Endothelial cell of umbilical vein (primary cell): ENCODE measurements around the gene SNIP1. TPM values are rescaled to one million over a fixed set of nuclear protein-coding genes. Genes with fewer than 3 reads are reported as not detected.

Source experiments
- BruUV-seq: library from RNA; stranded (reverse); fragments of 400-500 nt; replicated peaks from 2 replicates; lab custom pipeline; 2021; lab: Mats Ljungman, UMichigan
- CTCF ChIA-PET: fragments of 300-600, 350-600 bp; sonication (Branson Sonifier 250); formaldehyde crosslinking; loops from one replicate; lab custom pipeline; 2021; ENCODE audit warnings: antibody characterized with exemption, inconsistent platforms; lab: Charles Lee
- POLR2A ChIA-PET: fragments of 300-600, 350-600 bp; sonication (Branson Sonifier 250); formaldehyde crosslinking; loops from one replicate; lab custom pipeline; 2021; ENCODE audit warnings: antibody characterized with exemption, inconsistent platforms; lab: Charles Lee
- DNase-seq: peaks from one replicate; pipeline ENCODE4 v3.0.0-alpha.2; 2011; ENCODE audit warnings: low read depth, low spot score
- FAIRE-seq: peaks from 2 replicates; lab custom pipeline; 2011; peaks lifted over from hg19 to GRCh38; lab: Jason Lieb, UNC
- H2AFZ ChIP-seq: 2 replicates; pipeline ENCODE4 v1.6.0; 2012; ENCODE audit warnings: low read depth, low read length, control low read depth, inconsistent platforms
- H3K27ac ChIP-seq: 2 replicates; pipeline ENCODE4 v1.5.1; 2011; ENCODE audit warnings: low read depth, mild to moderate bottlenecking, control low read depth, low read length, moderate library complexity; ENCODE audit not compliant: insufficient read depth
- H3K27me3 ChIP-seq, 2 experiments: 2 replicates each; pipeline versions ENCODE4 v1.6.0 to v1.6.1; 2011; ENCODE audit warnings: low read length in 2 of 2, mixed read lengths in 1 of 2; ENCODE audit not compliant: control insufficient read depth in 2 of 2, insufficient read depth in 2 of 2
- H3K36me3 ChIP-seq, 2 experiments: 2 replicates in 1 of 2; 3 replicates in 1 of 2; pipeline ENCODE4 v1.5.1; 2011; ENCODE audit warnings: low read length in 2 of 2, mild to moderate bottlenecking in 1 of 2, moderate library complexity in 1 of 2; ENCODE audit not compliant: control insufficient read depth in 2 of 2, insufficient read depth in 2 of 2; ENCODE audit errors: extremely low read depth in 1 of 2
- H3K4me1 ChIP-seq: 3 replicates; pipeline ENCODE4 v1.5.1; 2011; ENCODE audit warnings: mild to moderate bottlenecking, low read length; ENCODE audit not compliant: control insufficient read depth, insufficient read depth; ENCODE audit errors: extremely low read depth
- H3K4me2 ChIP-seq: 2 replicates; pipeline ENCODE4 v1.6.1; 2011; ENCODE audit warnings: low read length, control low read depth, mixed read lengths; ENCODE audit not compliant: insufficient read depth
- H3K4me3 ChIP-seq, 3 experiments: fragments of 200-600 bp in 1 of 3; sonication (generic), shearing (Covaris generic) in 1 of 3; replicated peaks in 1 of 3; 2 replicates each; pipeline ENCODE4 v1.5.1; 2011 to 2016; ENCODE audit warnings: control low read depth in 3 of 3, low read length in 3 of 3, mild to moderate bottlenecking in 2 of 3, inconsistent platforms in 1 of 3, low read depth in 1 of 3, moderate library complexity in 1 of 3; ENCODE audit not compliant: insufficient read depth in 1 of 3
- H3K79me2 ChIP-seq: 2 replicates; pipeline ENCODE4 v1.6.0; 2012; ENCODE audit warnings: low read length, inconsistent platforms; ENCODE audit not compliant: control insufficient read depth, insufficient read depth
- H3K9ac ChIP-seq: replicated peaks from 2 replicates; pipeline ENCODE3; 2011; ENCODE audit warnings: low read length, control low read depth; ENCODE audit not compliant: insufficient read depth; ENCODE audit errors: extremely low read depth
- H3K9me1 ChIP-seq: replicated peaks from 3 replicates; pipeline ENCODE4 v1.6.0; 2011; ENCODE audit warnings: mild to moderate bottlenecking, low read length; ENCODE audit not compliant: control insufficient read depth, insufficient read depth; ENCODE audit errors: extremely low read depth
- H3K9me3 ChIP-seq: replicated peaks from 2 replicates; pipeline ENCODE4 v1.5.1; 2012; ENCODE audit warnings: low read length, inconsistent platforms; ENCODE audit not compliant: control insufficient read depth, insufficient read depth
- H4K20me1 ChIP-seq: replicated peaks from 2 replicates; pipeline ENCODE3; 2011; ENCODE audit warnings: mild to moderate bottlenecking, low read length; ENCODE audit not compliant: control insufficient read depth, insufficient read depth; ENCODE audit errors: extremely low read depth
- CTCF ChIP-seq, 2 donors: IDR thresholded peaks; 1 replicate in 1 of 2; 2 replicates in 1 of 2; pipeline ENCODE4 v1.5.1; 2011; ENCODE audit warnings: low read length in 2 of 2, mild to moderate bottlenecking in 2 of 2, moderate library complexity in 2 of 2, control low read depth in 1 of 2, inconsistent platforms in 1 of 2, low read depth in 1 of 2; ENCODE audit not compliant: insufficient read depth in 1 of 2; ENCODE audit errors: extremely low read depth in 1 of 2
- EZH2 ChIP-seq: IDR thresholded peaks from 2 replicates; pipeline ENCODE4 v1.6.1; 2012; ENCODE audit warnings: borderline replicate concordance, low read depth, mild to moderate bottlenecking, moderate library complexity, low read length, inconsistent platforms; ENCODE audit not compliant: severe bottlenecking
- FOS ChIP-seq: IDR thresholded peaks from 2 replicates; pipeline ENCODE4 v1.6.1; 2011; ENCODE audit warnings: mild to moderate bottlenecking, low read length, moderate library complexity, borderline replicate concordance; ENCODE audit not compliant: insufficient read depth
- GATA2 ChIP-seq: IDR thresholded peaks from 2 replicates; pipeline ENCODE4 v1.7.0; 2011; ENCODE audit warnings: low read depth, mild to moderate bottlenecking, moderate library complexity, mixed read lengths, low read length; ENCODE audit not compliant: insufficient read length, insufficient read depth
- MYC ChIP-seq: IDR thresholded peaks from one replicate; pipeline ENCODE4 v1.6.1; 2011; ENCODE audit warnings: mild to moderate bottlenecking, low read depth, low read length
- POLR2A ChIP-seq: IDR thresholded peaks from 2 replicates; pipeline ENCODE4 v1.6.1; 2012; ENCODE audit warnings: low read depth, mild to moderate bottlenecking, control low read depth, low read length
- POLR2AphosphoS5 ChIP-seq: IDR thresholded peaks from 2 replicates; pipeline ENCODE4 v1.6.1; 2012; ENCODE audit warnings: low read depth, mild to moderate bottlenecking, control low read depth, low read length, moderate library complexity; ENCODE audit not compliant: insufficient read depth
- dilution Hi-C: fragments of 300-500 bp; cut with MboI; formaldehyde crosslinking; loops from one replicate; pipeline ENCODE4 v1.15.0; 2019; ENCODE audit warnings: low sequenced_read_pairs; ENCODE audit not compliant: extremely low pct_ligation_motif_present
- intact Hi-C: fragments of 100-400 bp; cut with micrococcal nuclease; formaldehyde crosslinking; loops from one replicate; pipeline ENCODE4 v1.10.0; 2022
- polyA plus RNA-seq, 4 experiments: library from polyadenylated mRNA; depleted of rRNA in 3 of 4; stranded (reverse) in 3 of 4; unstranded in 1 of 4; fragments of >200 nt; gene quantifications; 2 replicates each; pipeline versions ENCODE4 v1.2.1 to v1.2.3, GENCODE V29; 2011 to 2012; ENCODE audit warnings: missing spikeins in 1 of 4
- total RNA-seq: library from RNA; stranded (reverse); gene quantifications from 2 replicates; pipeline ENCODE4 v1.2.3, GENCODE V29; 2021
- TF ChIP-seq, protein P1 (sequence below): IDR thresholded peaks from 2 replicates; pipeline ENCODE4 v1.6.1; 2011; ENCODE audit not compliant: insufficient read depth, insufficient read length

The SNIP1 gene
- total and polyA plus RNA-seq, 2 donors (not counting 3 experiments of a cell fraction or from before 2014, with no cell fraction given), result 3.7 to 18.4 TPM

- BruUV-seq, result TSS peak; percentile 95
- peak overlapping the region; percentile 97 for H3K4me2 ChIP-seq
- peak overlapping the region; percentile 99 for H2AFZ ChIP-seq
- H3K27ac ChIP-seq, result peak overlapping the region; percentile 87
- peak overlapping the region; percentile 72 to 81 (median 80) for H3K4me3 ChIP-seq
- H3K36me3 ChIP-seq, result peaks cover 3 to 5% of the 10 kb centered on the region in 2 experiments
- H3K4me1 ChIP-seq, result peaks cover 15% of the 10 kb centered on the region
- DNase-seq (no peak), FAIRE-seq (no peak)
- no peaks in the 10 kb centered on the region for H3K9me3 ChIP-seq
- intact Hi-C loops (loop anchor here (2.0 kb wide), 1 partner anchor 37 kb away; no protein-coding TSS in a partner anchor), dilution Hi-C loops (no loop called here)
- H3K9me1 ChIP-seq, result no peaks in the 10 kb centered on the region
- H3K27me3 ChIP-seq, result no peaks in the 10 kb centered on the region
- peaks cover 18% of the 10 kb centered on the region for H3K79me2 ChIP-seq
- no peaks in the 10 kb centered on the region for H4K20me1 ChIP-seq
- H3K9ac ChIP-seq, result peak overlapping the region; percentile 93
- ChIA-PET CTCF (interaction anchor here (0.7 to 2.5 kb wide), 32 partner anchors 9 to 1320 kb away, joined by 3 to 26 read pairs (median 6); partner anchors contain the start of genes DNALI1 and SNIP1), POLR2A (interaction anchor here (0.6 to 1.1 kb wide), 2 partner anchors 9 to 38 kb away, joined by 3 to 5 read pairs; partner anchors contain the start of gene SNIP1)
- no peak for TF ChIP-seq GATA2
- no peak for TF ChIP-seq EZH2
- TF ChIP-seq FOS, result no peak
- TF ChIP-seq MYC, result no peak
- TF ChIP-seq, protein P1, sequence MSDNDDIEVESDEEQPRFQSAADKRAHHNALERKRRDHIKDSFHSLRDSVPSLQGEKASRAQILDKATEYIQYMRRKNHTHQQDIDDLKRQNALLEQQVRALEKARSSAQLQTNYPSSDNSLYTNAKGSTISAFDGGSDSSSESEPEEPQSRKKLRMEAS, result no peak
- no peak for TF ChIP-seq CTCF (IDR thresholded peaks at IDR 0.05; ENCODE audit: extremely low read depth in 1 of 2, insufficient read depth in 1 of 2, low read depth in 1 of 2, low read length in 2 of 2)
- no peak for TF ChIP-seq POLR2AphosphoS5
- TF ChIP-seq POLR2A, result no peak
These were observed 38.7 kb downstream of the SNIP1 start for GRCh38 chr1:37515185-37516034.
